ENCODE results near the gene DERA. TPM values are rescaled to one million over a fixed set of nuclear protein-coding genes. Genes with fewer than 3 reads are reported as not detected.

The DERA gene
- total RNA-seq, 1 experiment from 2014 or later, result 40.8 TPM

- no peak for TF ChIP-seq CTCF (IDR thresholded peaks at IDR 0.05; ENCODE audit: unreplicated experiment)
- Mint-ChIP-seq H3K27me3 (ENCODE audit: insufficient read depth, unreplicated experiment) (no peaks in the 10 kb centered on the region), H3K27ac (ENCODE audit: low read depth, unreplicated experiment) (no peak overlapping the region), H3K36me3 (ENCODE audit: insufficient read depth, unreplicated experiment) (no peaks in the 10 kb centered on the region), H3K4me1 (ENCODE audit: insufficient read depth, unreplicated experiment) (peaks cover 14% of the 10 kb centered on the region), H3K9me3 (ENCODE audit: unreplicated experiment) (no peaks in the 10 kb centered on the region), H3K4me3 (ENCODE audit: unreplicated experiment) (no peak overlapping the region)
- no TSS peak for BruUV-seq (replicated peaks)
- ChIA-PET POLR2A (interaction anchor here (1.2 kb wide), 1 partner anchor 11 kb away, joined by 3 read pairs; no protein-coding TSS in a partner anchor), CTCF (interaction anchor here (0.7 to 1.6 kb wide), 3 partner anchors 14 to 218 kb away, joined by 3 to 5 read pairs (median 4); no protein-coding TSS in a partner anchor)
- no peak for DNase-seq (ENCODE audit: unreplicated experiment)
- intact Hi-C loops (cut with micrococcal nuclease), result no loop called here
These were observed 84.7 kb downstream of the DERA start for GRCh38 chr12:15995801-15996200.

GRCh38 chr12:15996254-15996653 is 85.1 kb downstream of the DERA start:
- CTCF ChIA-PET, result no interaction called here
- intact Hi-C loops (cut with micrococcal nuclease), result no loop called here
- no peaks in the 10 kb centered on the region for H3K27me3 Mint-ChIP-seq (ENCODE audit: insufficient read depth, unreplicated experiment)
- no peak for TF ChIP-seq CTCF (IDR thresholded peaks at IDR 0.05; ENCODE audit: unreplicated experiment)
- POLR2A ChIA-PET, result no interaction called here
- peaks cover 14% of the 10 kb centered on the region for H3K4me1 Mint-ChIP-seq (ENCODE audit: insufficient read depth, unreplicated experiment)
- no peaks in the 10 kb centered on the region for H3K9me3 Mint-ChIP-seq (ENCODE audit: unreplicated experiment)
- no peak overlapping the region for H3K27ac Mint-ChIP-seq (ENCODE audit: low read depth, unreplicated experiment)
- no peak overlapping the region for H3K4me3 Mint-ChIP-seq (ENCODE audit: unreplicated experiment)
- no TSS peak for BruUV-seq (replicated peaks)
- peak; percentile 30 for DNase-seq (ENCODE audit: unreplicated experiment)
- H3K36me3 Mint-ChIP-seq (ENCODE audit: insufficient read depth, unreplicated experiment), result no peaks in the 10 kb centered on the region

DNA sequence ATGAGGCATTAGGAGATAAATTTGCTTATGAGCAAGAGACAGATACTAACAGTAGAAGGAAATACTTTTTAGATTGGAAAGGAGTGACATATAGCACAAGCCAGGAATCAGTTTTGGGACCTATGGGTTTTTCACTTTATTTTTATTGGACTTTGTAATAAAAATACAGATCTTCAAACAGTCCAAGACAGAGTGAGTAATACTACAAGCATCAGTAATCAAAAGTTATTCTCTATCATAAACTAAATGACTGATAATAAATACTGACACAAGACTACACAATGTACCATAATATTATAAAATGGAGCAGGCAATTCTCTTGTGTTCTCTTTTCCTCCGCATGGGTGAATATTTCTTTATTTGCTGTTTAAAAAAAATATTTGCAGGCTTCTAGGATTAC is 85.8 kb downstream of the DERA start:
- H3K4me1 Mint-ChIP-seq (ENCODE audit: insufficient read depth, unreplicated experiment), result peaks cover 14% of the 10 kb centered on the region
- no peak for TF ChIP-seq CTCF (IDR thresholded peaks at IDR 0.05; ENCODE audit: unreplicated experiment)
- no peaks in the 10 kb centered on the region for H3K27me3 Mint-ChIP-seq (ENCODE audit: insufficient read depth, unreplicated experiment)
- H3K27ac Mint-ChIP-seq (ENCODE audit: low read depth, unreplicated experiment), result no peak overlapping the region
- ChIA-PET CTCF (interaction anchor here (1.1 kb wide), 1 partner anchor 10 kb away, joined by 6 read pairs; no protein-coding TSS in a partner anchor), POLR2A (no interaction called here)
- no TSS peak for BruUV-seq (replicated peaks)
- no peaks in the 10 kb centered on the region for H3K9me3 Mint-ChIP-seq (ENCODE audit: unreplicated experiment)
- no peak for DNase-seq (ENCODE audit: unreplicated experiment)
- no peaks in the 10 kb centered on the region for H3K36me3 Mint-ChIP-seq (ENCODE audit: insufficient read depth, unreplicated experiment)
- intact Hi-C loops (cut with micrococcal nuclease), result no loop called here
- no peak overlapping the region for H3K4me3 Mint-ChIP-seq (ENCODE audit: unreplicated experiment)

- Mint-ChIP-seq H3K4me1 (ENCODE audit: insufficient read depth, unreplicated experiment) (peaks cover 14% of the 10 kb centered on the region), H3K9me3 (ENCODE audit: unreplicated experiment) (no peaks in the 10 kb centered on the region), H3K27me3 (ENCODE audit: insufficient read depth, unreplicated experiment) (no peaks in the 10 kb centered on the region), H3K36me3 (ENCODE audit: insufficient read depth, unreplicated experiment) (no peaks in the 10 kb centered on the region), H3K4me3 (ENCODE audit: unreplicated experiment) (no peak overlapping the region), H3K27ac (ENCODE audit: low read depth, unreplicated experiment) (no peak overlapping the region)
- POLR2A ChIA-PET, result no interaction called here
- CTCF ChIA-PET, result interaction anchor here (1.1 kb wide), 1 partner anchor 10 kb away, joined by 6 read pairs; no protein-coding TSS in a partner anchor
- no peak for DNase-seq (ENCODE audit: unreplicated experiment)
- BruUV-seq (replicated peaks), result no TSS peak
- intact Hi-C loops (cut with micrococcal nuclease), result no loop called here
- no peak for TF ChIP-seq CTCF (IDR thresholded peaks at IDR 0.05; ENCODE audit: unreplicated experiment)
These were observed 86.8 kb downstream of the DERA start for GRCh38 chr12:15997910-15998309.

Data from MCF 10A (cell line).